GM21367 (cell line): Measurements from ENCODE around the gene SSBP2.
"Not testable (repeated sequence)": the region's sequence is repeated elsewhere in the genome, so short reads cannot be mapped to it uniquely, and the experiment has no call there.

ENCODE experiments used
- ATAC-seq: cut with Tn5 transposase; IDR thresholded peaks from one replicate; pipeline ENCODE4 v1.9.1; 2021; ENCODE audit not compliant: unreplicated experiment

Gene SSBP2

DNA sequence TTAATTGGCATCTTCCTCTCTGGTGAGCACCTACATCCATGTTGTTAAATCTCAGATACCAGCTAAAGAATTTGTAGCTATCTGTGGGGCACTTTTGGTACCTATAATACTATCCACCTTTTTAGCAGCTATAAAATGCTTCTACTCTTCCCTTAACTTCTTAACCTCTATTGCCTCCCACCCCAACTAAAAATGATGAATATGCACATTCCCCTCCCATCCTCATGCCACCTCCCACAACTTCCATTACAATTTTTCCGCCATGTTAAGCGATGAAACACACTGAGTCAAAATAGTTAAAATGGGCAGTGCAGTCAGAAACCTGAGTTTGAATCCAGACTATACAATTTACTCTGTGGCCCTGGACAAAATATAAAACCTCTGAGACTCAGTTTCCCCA is 10.1 kb downstream of the SSBP2 start:
- no peak for ATAC-seq

DNA sequence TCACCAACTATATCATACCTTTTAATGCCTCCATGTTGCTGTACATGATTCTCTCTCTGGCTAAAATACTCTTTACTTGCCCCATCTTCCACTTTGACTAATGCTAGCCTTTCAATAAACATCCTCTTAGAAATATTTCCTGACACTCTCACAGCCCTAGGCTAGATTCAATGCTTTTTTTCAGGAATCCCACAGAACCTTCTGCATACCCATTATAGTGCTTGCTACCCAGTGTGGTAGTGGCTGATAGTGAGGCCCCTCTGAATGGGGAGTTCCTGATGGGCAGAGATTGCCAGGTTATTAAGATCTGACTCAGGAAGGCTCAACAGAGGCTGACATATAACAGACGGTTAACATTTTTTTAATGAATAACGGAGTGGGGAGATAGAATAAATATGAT is 11.6 kb downstream of the SSBP2 start:
- ATAC-seq = no peak

DNA sequence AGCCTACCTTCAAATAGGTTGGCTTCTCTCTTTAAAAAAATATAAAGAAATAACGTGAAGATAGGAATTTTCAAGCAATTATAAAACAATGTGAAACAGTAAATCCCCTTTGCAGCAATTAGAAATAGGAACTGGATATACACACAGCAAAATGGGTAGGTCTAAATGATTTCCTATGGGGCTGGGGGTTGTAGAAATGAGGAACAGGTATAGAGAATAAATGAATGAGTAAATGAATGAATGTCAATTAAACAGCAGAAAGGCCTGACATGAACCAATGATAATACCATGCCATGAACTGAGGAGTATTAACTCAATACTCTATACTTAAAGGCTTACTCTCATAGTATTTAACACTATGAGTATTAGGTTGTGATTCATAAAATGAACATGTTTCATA is 21.6 kb downstream of the SSBP2 start:
- ATAC-seq = no peak

DNA sequence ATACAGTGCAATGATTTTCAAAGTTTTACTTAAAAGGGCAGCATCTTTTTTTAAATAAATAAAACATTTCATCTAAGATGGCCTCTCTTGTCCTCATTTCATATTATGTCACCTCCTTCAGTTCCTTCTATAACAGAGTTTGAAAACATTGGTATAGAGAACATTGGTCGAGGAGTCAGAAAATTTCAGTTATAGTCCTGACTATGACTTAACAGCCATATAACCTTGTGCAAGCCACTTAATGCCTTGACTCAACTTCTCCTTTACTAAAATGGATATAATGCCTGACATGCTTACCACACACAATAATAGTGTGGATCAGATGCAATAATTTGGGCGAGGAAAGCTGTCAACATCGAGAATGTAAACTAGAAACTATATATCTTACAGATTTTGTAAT is 22.6 kb downstream of the SSBP2 start:
- no peak for ATAC-seq

DNA sequence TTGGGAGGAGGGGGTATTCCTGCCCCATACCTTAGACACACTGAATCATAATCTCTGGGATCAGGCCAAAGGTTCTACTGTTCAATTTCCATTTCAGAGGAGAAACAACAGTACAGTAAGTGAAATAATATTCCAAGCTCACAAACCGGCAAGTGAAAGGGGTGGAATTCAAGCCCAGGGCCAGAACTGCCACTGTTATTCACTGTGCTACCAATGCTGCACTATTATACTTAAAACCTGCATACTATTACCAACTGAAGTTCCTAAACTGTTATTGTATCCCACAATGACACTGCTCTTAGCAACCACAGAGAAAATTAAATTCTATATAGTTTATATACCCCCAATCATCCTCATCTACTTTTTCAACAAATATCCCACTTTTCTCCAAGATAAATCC is 24.6 kb downstream of the SSBP2 start:
- no peak for ATAC-seq

DNA sequence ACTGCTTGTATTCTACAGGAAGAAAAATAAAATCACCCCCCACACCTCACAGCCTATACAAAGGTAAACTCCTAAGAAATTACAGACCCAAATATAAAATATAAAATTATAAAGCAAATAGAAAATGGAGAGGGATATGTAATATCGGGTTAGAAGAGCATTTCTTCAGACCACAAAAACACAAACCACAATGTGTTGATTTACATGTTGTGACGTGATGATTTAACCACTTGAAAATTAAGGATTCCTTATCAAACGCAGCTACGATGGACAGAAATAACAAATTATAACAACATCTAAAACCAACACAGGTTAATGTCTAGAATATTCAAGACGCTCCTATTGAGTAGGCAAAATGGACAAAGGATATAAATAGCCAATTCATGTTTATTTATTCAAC is 26.3 kb downstream of the SSBP2 start:
- no peak for ATAC-seq

DNA sequence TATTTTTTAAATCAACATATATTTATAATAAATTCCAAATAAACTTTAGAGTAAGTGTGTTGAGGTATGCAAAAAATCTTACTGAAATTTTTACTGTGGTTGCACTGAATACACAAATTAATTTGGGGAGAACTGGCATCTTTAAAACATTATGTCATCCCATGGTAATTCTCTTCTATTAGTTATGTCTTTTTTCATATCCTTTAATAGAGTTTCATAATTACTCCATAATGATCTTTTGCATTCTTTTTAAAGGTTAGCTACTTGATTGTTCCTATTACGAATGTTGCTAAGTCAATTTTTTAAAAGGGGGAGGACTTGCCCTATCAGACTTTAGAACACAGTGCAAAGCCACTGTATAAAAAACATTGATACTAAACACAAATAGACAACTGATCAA is 26.8 kb downstream of the SSBP2 start:
- ATAC-seq = no peak

DNA sequence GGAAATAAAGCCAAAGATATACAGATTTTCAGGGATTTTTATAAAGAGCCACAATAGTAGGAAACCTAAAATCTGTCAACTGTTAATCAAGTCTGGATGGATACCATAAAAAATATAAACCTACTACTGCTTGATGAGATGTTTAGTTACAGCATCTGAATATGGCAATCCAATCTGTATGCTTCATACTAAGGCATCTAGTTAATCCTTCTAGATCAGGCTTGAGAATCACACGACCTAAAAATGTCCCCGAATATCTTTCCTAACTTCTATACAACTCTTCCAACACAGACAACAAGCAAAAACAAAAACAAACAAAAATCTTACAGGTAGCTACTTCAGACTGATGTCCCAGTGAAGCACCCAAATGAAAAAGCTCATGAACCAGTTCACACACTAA is 29.8 kb downstream of the SSBP2 start:
- no peak for ATAC-seq

DNA sequence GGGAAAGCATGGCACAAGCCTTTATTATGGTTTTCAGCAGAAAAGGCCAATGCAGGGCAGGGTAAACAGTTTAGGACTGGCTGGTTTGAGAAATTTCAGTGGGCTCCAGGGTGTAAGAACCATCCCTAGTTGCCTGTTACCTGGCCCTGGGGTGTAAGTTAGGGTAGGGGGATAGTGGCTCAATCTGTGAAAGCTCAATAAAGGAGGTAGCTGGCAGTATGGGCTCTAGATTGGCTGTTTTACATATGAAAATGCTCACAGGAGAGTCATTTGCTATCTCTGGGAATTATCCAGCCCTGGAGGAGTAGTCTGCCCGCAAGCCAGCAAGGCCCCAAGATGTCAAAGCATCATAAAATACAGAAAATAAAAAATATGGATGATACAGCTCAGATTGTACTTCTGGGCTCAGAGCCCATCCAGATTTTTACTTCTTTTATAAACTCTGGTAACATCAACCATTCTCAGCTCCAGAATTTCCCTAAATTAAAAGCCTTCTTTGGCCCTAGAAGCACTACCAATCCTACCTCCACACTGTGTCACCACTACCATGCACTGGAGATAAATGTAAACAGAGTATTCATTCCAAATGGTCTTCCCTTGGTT is 31.1 kb downstream of the SSBP2 start:
- no peak for ATAC-seq

DNA sequence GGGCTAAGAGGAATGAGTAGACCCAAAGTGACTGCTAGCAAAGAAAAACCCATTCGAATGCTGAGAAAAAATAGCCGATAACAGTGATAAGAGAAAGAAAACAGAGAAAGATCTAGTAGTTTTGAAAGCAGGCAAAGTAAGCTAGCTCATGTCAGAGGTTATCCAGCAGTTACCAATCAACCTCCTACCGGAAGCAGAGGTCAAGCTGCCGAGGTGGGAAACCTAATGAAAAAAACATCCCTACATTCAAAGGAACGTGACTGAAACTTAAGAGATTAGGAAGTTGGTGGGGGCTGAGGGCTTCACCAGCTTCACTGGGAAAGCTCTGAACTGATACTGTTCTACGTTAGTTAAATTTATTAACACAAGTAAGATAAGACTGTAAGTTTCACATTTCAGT is 32.6 kb downstream of the SSBP2 start:
- no peak for ATAC-seq

DNA sequence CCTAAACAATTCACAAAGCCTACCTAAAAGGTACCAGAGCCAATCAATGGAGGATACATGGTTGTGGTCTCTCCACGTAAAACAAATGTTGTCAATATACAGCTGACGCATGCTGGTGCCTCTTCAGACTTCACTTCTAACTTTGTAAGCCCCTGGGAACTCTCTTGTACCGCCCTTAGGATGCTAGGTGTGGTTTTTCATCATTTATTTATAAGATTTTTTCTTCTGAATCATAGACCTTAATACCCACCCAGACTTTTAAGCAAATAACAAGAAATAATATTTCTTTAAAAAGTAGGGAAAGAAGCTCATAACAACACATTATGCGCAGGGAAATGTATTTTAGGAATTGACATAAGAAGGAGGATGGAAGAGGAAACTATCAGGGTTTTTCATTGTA is 33.0 kb downstream of the SSBP2 start:
- no peak for ATAC-seq

DNA sequence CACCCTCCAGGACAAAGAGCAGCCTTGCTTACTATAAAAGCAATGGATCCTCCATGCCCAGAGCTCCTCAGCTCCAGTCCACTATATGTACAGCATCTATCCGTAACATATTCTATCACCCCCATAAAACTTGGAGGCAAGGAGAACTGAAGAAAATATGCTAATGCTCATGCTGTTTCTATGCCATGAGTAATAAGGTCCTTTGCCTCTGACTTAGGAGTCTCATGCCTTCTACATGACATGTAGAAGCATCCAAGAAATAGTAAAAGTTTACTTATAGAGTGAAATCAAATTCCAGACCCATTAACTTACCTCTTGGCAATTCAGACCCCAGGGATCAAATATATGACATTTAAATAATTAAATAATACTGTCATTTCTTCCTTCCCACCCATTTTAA is 33.7 kb downstream of the SSBP2 start:
- no peak for ATAC-seq

DNA sequence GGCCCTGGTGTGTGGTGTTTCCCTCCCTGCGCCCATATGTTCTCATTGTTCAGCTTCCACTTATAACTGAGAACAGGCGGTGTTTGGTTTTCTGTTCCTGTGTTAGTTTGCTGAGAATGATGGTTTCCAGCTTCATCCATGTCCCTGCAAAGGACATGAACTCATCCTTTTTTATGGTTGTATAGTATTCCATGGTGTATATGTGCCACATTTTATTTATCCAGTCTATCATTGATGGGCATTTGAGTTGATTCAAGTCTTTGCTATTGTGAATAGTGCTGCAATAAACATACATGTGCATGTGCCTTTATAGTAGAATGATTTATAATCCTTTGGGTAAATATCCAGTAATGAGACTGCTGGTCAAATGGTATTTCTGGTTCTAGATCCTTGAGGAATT is 36.8 kb downstream of the SSBP2 start:
- ATAC-seq = not testable (repeated sequence)

DNA sequence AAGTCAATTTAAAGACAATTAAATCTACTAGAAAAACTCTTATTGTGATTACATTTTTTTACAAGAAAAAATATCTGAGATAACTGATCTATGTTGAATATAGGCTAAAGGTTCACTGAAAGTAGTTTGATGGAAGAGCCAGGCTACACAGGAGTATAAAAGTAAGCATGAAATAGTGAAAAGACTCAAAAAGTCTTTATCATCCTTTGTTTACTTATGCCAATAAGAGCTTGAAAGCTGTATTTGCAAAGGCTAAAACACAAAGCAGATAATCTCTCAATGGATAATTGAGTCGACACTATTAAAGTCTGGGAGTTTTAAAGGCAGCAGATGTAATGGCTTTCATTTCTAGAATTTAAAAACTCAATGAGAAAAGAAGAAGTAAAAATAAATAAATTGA is 42.0 kb downstream of the SSBP2 start:
- ATAC-seq = no peak

DNA sequence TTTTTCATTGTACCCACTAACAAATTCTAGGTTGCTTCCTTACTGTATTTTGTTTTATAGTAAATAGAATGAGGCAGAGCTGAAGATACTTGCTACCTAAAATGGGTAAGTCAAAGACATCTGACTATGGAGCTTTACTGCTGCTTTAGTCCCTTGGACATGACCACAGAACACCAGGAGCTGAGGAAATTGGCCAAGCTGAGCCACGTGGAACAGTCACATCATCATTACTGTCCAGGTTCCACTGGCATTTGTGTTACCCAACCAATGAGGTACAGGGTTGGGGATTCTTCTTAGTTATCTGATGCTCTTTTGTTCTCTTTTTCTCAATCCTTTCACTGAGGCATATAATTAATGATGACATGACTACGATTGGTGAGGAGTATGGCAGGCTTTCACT is 47.1 kb downstream of the SSBP2 start:
- no peak for ATAC-seq

DNA sequence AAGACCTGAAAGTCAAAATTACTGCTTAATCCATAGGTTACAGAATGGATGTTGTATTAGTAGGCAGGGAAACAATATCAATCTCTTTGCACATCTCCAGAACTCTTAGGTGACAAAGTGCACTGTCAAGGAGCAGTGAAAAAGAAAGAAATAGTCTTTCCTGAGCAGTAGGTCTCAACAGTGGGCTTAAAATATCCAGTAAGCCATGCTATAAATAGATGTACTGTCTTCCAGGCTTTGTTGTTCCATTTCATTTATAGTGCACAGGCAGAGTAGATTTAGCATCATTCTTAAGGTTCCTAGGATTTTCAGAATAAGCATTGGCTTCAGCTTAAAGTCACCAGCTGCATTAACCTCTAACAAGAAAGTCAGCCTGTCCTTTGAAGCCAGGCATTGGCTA is 50.7 kb downstream of the SSBP2 start:
- no peak for ATAC-seq

DNA sequence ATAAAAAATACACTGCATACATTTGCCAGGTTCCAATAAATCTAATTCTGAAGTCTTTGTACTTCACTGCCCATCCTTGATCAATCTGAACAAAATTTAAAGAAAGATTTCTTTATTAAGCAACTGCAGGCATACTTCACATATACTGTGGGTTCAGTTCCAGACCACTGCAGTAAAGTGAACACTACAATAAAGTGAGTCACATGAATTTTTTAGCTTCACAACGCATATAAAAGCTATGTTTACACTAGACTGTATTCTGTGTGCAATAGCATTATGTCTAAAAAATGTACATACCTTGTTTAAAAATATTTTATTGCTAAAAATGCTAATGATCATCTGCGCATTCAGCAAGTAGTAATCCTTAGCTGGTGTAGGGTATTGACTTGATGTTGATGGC is 52.1 kb downstream of the SSBP2 start:
- no peak for ATAC-seq

DNA sequence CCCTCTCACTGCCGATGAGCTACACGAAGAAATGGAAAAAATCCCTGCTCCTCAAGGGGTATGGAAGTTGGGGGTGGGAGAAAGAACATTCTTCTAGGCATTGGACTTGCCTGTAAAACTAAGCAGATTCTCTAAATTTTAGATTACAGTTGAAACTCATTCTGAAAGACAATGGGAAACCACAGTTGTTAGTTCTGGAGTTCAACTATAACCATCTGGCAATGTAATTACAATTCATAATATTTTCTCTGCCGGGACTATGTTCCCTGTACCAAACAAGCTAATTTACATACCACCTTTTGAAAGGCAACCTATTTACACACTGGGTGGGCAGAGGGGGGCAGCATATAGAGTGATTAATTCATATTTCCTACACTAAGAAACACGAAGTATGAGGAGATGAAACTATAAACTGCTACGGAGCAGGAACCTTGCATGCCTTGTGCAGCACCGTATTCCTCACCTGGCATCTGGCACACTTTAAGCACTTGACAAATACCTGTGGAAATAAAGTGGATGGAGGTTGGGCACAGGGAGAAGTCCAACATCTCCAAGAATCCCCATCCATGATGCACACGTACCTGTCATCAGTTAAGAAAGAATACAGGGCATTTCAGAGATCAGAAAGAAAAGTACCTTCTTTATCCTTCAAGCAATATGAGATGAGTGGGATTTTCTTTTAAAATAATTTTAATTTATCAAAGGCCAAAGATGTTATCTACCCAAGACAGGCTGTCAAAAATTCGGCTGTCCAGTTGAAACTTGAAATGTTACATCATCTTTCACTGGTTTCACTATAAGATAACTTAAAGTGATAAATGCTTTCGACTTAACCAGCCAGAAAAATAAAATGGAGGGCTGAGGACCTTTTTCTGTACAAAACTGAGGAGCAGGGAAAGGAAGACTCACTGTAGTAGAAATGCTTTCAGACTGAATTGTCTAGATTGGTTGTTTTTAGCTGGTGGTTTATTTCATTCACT is 54.2 kb downstream of the SSBP2 start:
- ATAC-seq = no peak

DNA sequence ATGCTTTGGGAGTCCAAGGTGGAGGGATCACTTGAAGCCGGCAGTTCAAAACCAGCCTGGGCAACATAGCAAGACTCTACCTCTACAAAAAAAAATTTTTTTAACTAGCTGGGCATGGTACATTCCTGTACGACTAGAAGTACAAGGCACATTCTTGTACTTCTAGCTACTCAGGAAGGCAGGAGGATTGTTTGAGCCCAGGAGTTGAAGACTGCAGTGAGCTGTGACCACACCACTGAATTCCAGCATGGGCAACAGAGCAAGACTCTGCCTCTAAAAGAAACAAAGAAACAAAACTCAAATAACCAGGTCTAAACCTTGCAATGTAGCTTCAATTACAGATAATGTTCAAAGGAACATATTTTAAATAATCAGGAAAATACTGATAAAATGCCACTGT is 56.2 kb downstream of the SSBP2 start:
- ATAC-seq = no peak

DNA sequence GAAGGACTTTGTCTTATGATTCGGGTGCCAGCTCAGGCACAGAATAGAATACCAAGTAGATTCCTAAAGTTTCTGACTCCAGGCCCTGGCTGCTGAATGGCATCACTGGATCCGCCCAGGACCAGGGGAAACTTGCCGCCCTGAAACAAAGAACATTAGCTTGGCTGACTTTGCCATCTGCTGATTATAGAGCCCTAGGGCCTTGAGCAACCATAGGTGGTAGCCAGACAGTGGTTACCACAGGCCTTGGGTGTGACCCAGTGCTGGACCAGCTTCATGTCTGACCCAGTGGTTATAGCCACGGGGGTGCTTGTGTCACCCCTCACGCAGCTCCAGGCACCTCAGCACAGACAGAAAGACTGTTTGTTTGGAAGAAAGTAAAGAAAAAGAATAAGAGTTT is 62.7 kb downstream of the SSBP2 start:
- no peak for ATAC-seq

DNA sequence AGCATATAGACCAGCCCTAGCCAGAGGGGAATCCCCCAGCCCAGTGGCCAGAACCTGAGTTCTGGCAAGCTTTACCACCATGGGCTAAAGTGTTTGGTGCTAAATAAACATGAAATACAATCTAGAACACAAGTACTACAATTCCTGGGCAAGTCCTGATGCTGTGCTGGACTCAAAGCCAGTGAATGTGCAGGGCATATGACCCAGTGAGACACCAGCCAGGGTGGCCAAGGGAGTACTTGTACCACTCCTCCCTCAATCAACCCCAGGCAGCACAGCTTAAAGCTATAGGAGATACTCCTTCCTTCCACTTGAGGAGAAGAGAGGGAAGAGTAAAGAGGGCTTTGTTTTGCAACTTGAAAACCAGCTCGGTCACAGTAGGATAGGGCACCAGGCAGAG is 63.6 kb downstream of the SSBP2 start:
- no peak for ATAC-seq

DNA sequence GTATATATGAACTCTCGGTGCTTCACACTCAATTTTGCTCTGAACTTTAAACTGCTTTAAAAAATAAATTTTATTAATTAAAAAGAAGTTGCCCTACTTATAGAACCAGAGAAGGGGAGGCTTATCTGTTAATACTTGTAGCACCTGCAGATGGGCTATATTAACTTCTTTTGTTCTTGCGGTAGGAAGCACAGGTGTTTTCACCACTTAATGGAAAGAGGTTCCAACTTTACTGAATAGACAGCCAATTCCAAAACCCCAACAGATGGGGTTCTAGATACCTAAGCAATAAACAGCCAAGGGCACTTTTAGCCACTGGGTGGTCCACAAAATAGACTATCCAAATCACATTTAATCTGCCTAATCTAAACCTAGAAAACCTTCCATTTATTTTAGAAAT is 65.4 kb downstream of the SSBP2 start:
- no peak for ATAC-seq

DNA sequence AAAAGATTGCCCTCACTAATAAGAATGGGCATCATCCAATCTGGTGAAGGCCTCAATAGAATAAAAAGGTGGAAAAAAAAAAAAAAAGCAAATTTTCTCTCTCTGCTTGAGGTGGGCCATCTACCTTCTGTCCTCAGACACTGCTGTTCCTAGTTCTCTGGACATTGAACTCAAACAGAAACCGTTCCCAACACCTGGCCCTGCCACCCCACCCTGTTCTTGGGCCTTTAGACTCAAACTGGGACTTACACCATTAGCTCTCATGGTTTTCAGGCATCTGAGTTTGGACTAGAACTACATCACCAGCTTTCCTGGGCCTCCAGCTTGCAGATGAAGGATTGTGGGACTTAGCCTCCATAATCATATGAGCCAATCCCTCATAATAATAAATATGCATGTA is 71.0 kb downstream of the SSBP2 start:
- no peak for ATAC-seq
